TTC549 (cell line): ENCODE data around the gene ASPRV1.

Source experiments
- FAIRE-seq: peaks from 2 replicates; lab custom pipeline; 2012; peaks lifted over from hg19 to GRCh38; lab: Jason Lieb, UNC

The ASPRV1 gene

GRCh38 chr2:69937968-69938367, 23.5 kb downstream of the ASPRV1 start:
- no peak for FAIRE-seq

GRCh38 chr2:69936906-69937305, 24.5 kb downstream of the ASPRV1 start:
- no peak for FAIRE-seq

GRCh38 chr2:69935011-69935410, 26.4 kb downstream of the ASPRV1 start:
- no peak for FAIRE-seq

- FAIRE-seq, result no peak
Measured at GRCh38 chr2:69934614-69934908, 26.9 kb downstream of the ASPRV1 start.

GRCh38 chr2:69933839-69934613, 27.4 kb downstream of the ASPRV1 start:
- FAIRE-seq, result no peak

GRCh38 chr2:69933254-69933828, 28.1 kb downstream of the ASPRV1 start:
- no peak for FAIRE-seq

- FAIRE-seq, result no peak
Measured at GRCh38 chr2:69932596-69932922, 28.9 kb downstream of the ASPRV1 start.

- no peak for FAIRE-seq
Measured at GRCh38 chr2:69931832-69932595, 29.4 kb downstream of the ASPRV1 start.

- FAIRE-seq, result no peak
Measured at GRCh38 chr2:69926849-69927515, 34.4 kb downstream of the ASPRV1 start.

GRCh38 chr2:69923116-69923515, 38.3 kb downstream of the ASPRV1 start:
- no peak for FAIRE-seq

- FAIRE-seq, result no peak
Measured at GRCh38 chr2:69918401-69918800, 43.0 kb downstream of the ASPRV1 start.

- FAIRE-seq, result no peak
Measured at GRCh38 chr2:69917852-69918251, 43.6 kb downstream of the ASPRV1 start.

GRCh38 chr2:69916106-69916505, 45.3 kb downstream of the ASPRV1 start:
- no peak for FAIRE-seq

GRCh38 chr2:69914950-69915945, 46.2 kb downstream of the ASPRV1 start, which contains the start of gene MXD1:
TSS of gene MXD1 (plus strand) at chr2:69915109. CDS start at chr2:69915331, 222 bp downstream.
- FAIRE-seq, result no peak

GRCh38 chr2:69914164-69914949, 47.1 kb downstream of the ASPRV1 start:
- peak; percentile 99 for FAIRE-seq

- peak; percentile 96 for FAIRE-seq
Measured at GRCh38 chr2:69911985-69912563, 49.4 kb downstream of the ASPRV1 start.
